ENCODE results near the gene PLXNA4.

Gene PLXNA4

DNA sequence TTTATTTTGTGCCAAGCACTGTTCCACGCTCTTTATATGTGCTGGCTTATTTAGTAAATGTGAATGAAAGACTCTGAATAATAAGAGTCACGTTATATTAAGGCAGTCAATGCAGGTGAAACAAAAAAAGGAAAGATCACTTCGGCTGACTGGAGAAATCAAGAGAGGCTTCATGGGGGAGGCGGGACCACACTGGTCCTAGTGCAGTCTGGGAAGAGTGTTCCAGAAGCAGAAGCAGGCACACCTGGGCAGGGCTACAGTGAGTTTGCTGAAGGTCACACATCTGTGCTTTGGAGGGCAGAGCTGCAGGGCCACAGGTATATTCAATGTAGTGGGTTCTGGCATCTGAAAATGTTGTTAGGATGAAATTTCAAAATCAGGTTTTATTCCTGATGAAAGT, 176.9 kb downstream of the PLXNA4 start:
- Histone ChIP-seq H3K79me2 (ENCODE audit: low read length) (no peaks in the 10 kb centered on the region), H3K36me3 (replicated peaks; ENCODE audit: low read depth, low read length) (no peaks in the 10 kb centered on the region), H3K4me2 (ENCODE audit: low read length) (no peak overlapping the region), H3K27ac (ENCODE audit: low read length) (no peak overlapping the region), H2AFZ (ENCODE audit: low read depth, low read length) (no peak overlapping the region), H3K4me3 (ENCODE audit: low read length) (no peak overlapping the region), H3K27me3 (ENCODE audit: low read depth, low read length) (peaks cover 43% of the 10 kb centered on the region), H3K4me1 (ENCODE audit: low read length) (peaks cover 7% of the 10 kb centered on the region), H3K9me3 (ENCODE audit: insufficient read depth, low read length) (no peaks in the 10 kb centered on the region), H4K20me1 (ENCODE audit: insufficient read depth, low read length) (no peaks in the 10 kb centered on the region), H3K9ac (ENCODE audit: low read length) (no peak overlapping the region)
- TF ChIP-seq, protein P1, sequence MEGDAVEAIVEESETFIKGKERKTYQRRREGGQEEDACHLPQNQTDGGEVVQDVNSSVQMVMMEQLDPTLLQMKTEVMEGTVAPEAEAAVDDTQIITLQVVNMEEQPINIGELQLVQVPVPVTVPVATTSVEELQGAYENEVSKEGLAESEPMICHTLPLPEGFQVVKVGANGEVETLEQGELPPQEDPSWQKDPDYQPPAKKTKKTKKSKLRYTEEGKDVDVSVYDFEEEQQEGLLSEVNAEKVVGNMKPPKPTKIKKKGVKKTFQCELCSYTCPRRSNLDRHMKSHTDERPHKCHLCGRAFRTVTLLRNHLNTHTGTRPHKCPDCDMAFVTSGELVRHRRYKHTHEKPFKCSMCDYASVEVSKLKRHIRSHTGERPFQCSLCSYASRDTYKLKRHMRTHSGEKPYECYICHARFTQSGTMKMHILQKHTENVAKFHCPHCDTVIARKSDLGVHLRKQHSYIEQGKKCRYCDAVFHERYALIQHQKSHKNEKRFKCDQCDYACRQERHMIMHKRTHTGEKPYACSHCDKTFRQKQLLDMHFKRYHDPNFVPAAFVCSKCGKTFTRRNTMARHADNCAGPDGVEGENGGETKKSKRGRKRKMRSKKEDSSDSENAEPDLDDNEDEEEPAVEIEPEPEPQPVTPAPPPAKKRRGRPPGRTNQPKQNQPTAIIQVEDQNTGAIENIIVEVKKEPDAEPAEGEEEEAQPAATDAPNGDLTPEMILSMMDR (IDR thresholded peaks at IDR 0.05; ENCODE audit: low read depth, low read length), result no peak
- no peak for TF ChIP-seq EZH2phosphoT487 (IDR thresholded peaks at IDR 0.05; ENCODE audit: low read depth)

GRCh38 chr7:132398253-132398925, 177.9 kb downstream of the PLXNA4 start:
- Histone ChIP-seq H3K4me1 (ENCODE audit: low read length) (peaks cover 11% of the 10 kb centered on the region), H3K9me3 (ENCODE audit: insufficient read depth, low read length) (no peaks in the 10 kb centered on the region), H4K20me1 (ENCODE audit: insufficient read depth, low read length) (no peaks in the 10 kb centered on the region), H3K36me3 (replicated peaks; ENCODE audit: low read depth, low read length) (no peaks in the 10 kb centered on the region), H3K4me3 (ENCODE audit: low read length) (no peak overlapping the region), H3K27ac (ENCODE audit: low read length) (no peak overlapping the region), H3K79me2 (ENCODE audit: low read length) (no peaks in the 10 kb centered on the region), H3K4me2 (ENCODE audit: low read length) (no peak overlapping the region), H2AFZ (ENCODE audit: low read depth, low read length) (no peak overlapping the region), H3K9ac (ENCODE audit: low read length) (no peak overlapping the region), H3K27me3 (ENCODE audit: low read depth, low read length) (peaks cover 43% of the 10 kb centered on the region)
- TF ChIP-seq EZH2phosphoT487 (IDR thresholded peaks at IDR 0.05; ENCODE audit: low read depth), result no peak
- TF ChIP-seq, protein P1 (IDR thresholded peaks at IDR 0.05; ENCODE audit: low read depth, low read length), result no peak

- TF ChIP-seq EZH2phosphoT487 (IDR thresholded peaks at IDR 0.05; ENCODE audit: low read depth), result no peak
- TF ChIP-seq, protein P1 (IDR thresholded peaks at IDR 0.05; ENCODE audit: low read depth, low read length), result no peak
- Histone ChIP-seq H3K27me3 (ENCODE audit: low read depth, low read length) (peaks cover 35% of the 10 kb centered on the region), H3K4me1 (ENCODE audit: low read length) (peaks cover 11% of the 10 kb centered on the region), H3K27ac (ENCODE audit: low read length) (no peak overlapping the region), H3K9ac (ENCODE audit: low read length) (no peak overlapping the region), H3K36me3 (replicated peaks; ENCODE audit: low read depth, low read length) (no peaks in the 10 kb centered on the region), H3K9me3 (ENCODE audit: insufficient read depth, low read length) (no peaks in the 10 kb centered on the region), H3K4me2 (ENCODE audit: low read length) (no peak overlapping the region), H3K79me2 (ENCODE audit: low read length) (no peaks in the 10 kb centered on the region), H2AFZ (ENCODE audit: low read depth, low read length) (no peak overlapping the region), H3K4me3 (ENCODE audit: low read length) (no peak overlapping the region), H4K20me1 (ENCODE audit: insufficient read depth, low read length) (no peaks in the 10 kb centered on the region)
Measured at GRCh38 chr7:132397070-132397469, 179.2 kb downstream of the PLXNA4 start.

DNA sequence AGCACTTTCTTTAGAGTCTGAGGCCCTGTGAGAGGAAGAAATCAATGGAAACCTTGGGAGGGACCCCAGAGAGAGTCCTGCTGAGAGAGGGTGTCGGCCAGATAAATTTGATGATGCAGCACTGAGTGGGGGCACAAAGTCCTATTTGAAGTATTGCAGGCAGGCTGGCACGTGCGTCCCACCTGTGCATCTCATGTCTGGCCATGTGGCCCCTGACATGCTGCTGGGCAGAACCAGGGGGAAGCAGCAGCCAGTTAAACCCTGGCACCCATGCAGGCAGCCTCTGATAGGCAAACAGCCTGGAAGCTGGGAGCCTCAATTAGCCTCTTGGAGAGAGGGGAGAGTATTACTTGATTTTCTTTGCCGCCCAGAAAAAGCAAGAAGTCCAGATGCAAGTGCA, 180.9 kb downstream of the PLXNA4 start:
- Histone ChIP-seq H3K4me3 (ENCODE audit: low read length) (no peak overlapping the region), H3K36me3 (replicated peaks; ENCODE audit: low read depth, low read length) (no peaks in the 10 kb centered on the region), H3K79me2 (ENCODE audit: low read length) (no peaks in the 10 kb centered on the region), H3K4me1 (ENCODE audit: low read length) (peaks cover 11% of the 10 kb centered on the region), H3K27me3 (ENCODE audit: low read depth, low read length) (peaks cover 34% of the 10 kb centered on the region), H3K9ac (ENCODE audit: low read length) (no peak overlapping the region), H3K4me2 (ENCODE audit: low read length) (no peak overlapping the region), H3K9me3 (ENCODE audit: insufficient read depth, low read length) (no peaks in the 10 kb centered on the region), H3K27ac (ENCODE audit: low read length) (no peak overlapping the region), H4K20me1 (ENCODE audit: insufficient read depth, low read length) (no peaks in the 10 kb centered on the region), H2AFZ (ENCODE audit: low read depth, low read length) (no peak overlapping the region)
- no peak for TF ChIP-seq EZH2phosphoT487 (IDR thresholded peaks at IDR 0.05; ENCODE audit: low read depth)
- TF ChIP-seq, protein P1 (IDR thresholded peaks at IDR 0.05; ENCODE audit: low read depth, low read length), result no peak
